Right lobe of liver (tissue), 4 donors: ENCODE measurements around the gene DSEL.

Experiments used
- POLR2A ChIP-seq: fragments of 450-650 bp; IDR thresholded peaks from one replicate; pipeline ENCODE4 v1.6.1; 2017; ENCODE audit warnings: antibody characterized with exemption, mild to moderate bottlenecking
- TF ChIP-seq, protein P1 (sequence below), 4 donors: fragments of 200-600 bp in 3 of 4; fragments of 450-650 bp in 1 of 4; IDR thresholded peaks; one replicate each; pipeline versions ENCODE4 v1.5.1 to v1.8.0; 2016 to 2022; ENCODE audit warnings: antibody characterized with exemption in 4 of 4, mild to moderate bottlenecking in 2 of 4
- donor health status: DM: no; HTN: no; CAD: no.
- donor health status: DM: no; HTN: no; CAD: no.
- donor health status: DM: no; HTN: yes; CAD: no.

GRCh38 chr18:67464499-67464898 lies 52.0 kb downstream of the DSEL start:
- TF ChIP-seq, protein P1, sequence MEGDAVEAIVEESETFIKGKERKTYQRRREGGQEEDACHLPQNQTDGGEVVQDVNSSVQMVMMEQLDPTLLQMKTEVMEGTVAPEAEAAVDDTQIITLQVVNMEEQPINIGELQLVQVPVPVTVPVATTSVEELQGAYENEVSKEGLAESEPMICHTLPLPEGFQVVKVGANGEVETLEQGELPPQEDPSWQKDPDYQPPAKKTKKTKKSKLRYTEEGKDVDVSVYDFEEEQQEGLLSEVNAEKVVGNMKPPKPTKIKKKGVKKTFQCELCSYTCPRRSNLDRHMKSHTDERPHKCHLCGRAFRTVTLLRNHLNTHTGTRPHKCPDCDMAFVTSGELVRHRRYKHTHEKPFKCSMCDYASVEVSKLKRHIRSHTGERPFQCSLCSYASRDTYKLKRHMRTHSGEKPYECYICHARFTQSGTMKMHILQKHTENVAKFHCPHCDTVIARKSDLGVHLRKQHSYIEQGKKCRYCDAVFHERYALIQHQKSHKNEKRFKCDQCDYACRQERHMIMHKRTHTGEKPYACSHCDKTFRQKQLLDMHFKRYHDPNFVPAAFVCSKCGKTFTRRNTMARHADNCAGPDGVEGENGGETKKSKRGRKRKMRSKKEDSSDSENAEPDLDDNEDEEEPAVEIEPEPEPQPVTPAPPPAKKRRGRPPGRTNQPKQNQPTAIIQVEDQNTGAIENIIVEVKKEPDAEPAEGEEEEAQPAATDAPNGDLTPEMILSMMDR (IDR thresholded peaks at IDR 0.05), result no peak
- TF ChIP-seq POLR2A, result no peak
